ENCODE data around the gene DMAC2L. TPM values are rescaled to one million over a fixed set of nuclear protein-coding genes. Genes with fewer than 3 reads are reported as not detected.

Gene DMAC2L
- total and polyA plus RNA-seq, 2 experiments from 2014 or later: 10.8 to 12.5 TPM

DNA sequence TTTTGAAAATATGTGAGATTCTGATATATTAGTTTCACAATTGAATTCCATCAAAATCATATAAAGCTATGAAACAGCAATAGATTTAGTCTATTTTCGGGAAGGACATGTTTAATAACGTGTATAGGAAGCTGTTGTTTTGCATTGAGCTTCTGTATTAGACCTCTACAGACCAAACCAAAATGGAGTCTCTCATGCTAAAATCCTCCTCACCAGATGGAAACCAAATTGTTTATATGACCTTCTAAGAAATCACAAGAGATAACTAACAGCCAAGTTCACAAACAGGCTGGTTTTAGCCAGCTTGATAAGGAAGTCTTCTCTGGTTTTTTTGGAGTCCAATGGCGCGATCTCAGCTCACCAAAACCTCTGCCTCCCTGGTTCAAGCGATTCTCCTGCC lies 24.0 kb upstream of the DMAC2L start:
- WGBS (ENCODE audit: low lambda C conversion rate, missing lambda C conversion rate): 96% methylated on average over 5 of the region's 5 CpGs
- no peaks in the 10 kb centered on the region for H3K4me1 ChIP-seq (ENCODE audit: insufficient read depth)
- no peaks in the 10 kb centered on the region for H3K36me3 ChIP-seq (replicated peaks; ENCODE audit: insufficient read depth, low read depth)
- H3K9me3 ChIP-seq (ENCODE audit: low read depth): no peaks in the 10 kb centered on the region
- DNase-seq (ENCODE audit: low spot score): no peak
- H3K4me3 ChIP-seq: no peak overlapping the region
- no peaks in the 10 kb centered on the region for H3K9me2 ChIP-seq (replicated peaks; ENCODE audit: insufficient read depth)
- H3K27ac ChIP-seq: no peak overlapping the region
- H3K4me2 ChIP-seq: no peak overlapping the region
- H3K27me3 ChIP-seq: no peaks in the 10 kb centered on the region
- H4K20me1 ChIP-seq (ENCODE audit: insufficient read depth, poor library complexity, severe bottlenecking): no peaks in the 10 kb centered on the region
- H3K79me2 ChIP-seq: no peaks in the 10 kb centered on the region
- H2AFZ ChIP-seq: no peak overlapping the region
- TF ChIP-seq, protein P1, sequence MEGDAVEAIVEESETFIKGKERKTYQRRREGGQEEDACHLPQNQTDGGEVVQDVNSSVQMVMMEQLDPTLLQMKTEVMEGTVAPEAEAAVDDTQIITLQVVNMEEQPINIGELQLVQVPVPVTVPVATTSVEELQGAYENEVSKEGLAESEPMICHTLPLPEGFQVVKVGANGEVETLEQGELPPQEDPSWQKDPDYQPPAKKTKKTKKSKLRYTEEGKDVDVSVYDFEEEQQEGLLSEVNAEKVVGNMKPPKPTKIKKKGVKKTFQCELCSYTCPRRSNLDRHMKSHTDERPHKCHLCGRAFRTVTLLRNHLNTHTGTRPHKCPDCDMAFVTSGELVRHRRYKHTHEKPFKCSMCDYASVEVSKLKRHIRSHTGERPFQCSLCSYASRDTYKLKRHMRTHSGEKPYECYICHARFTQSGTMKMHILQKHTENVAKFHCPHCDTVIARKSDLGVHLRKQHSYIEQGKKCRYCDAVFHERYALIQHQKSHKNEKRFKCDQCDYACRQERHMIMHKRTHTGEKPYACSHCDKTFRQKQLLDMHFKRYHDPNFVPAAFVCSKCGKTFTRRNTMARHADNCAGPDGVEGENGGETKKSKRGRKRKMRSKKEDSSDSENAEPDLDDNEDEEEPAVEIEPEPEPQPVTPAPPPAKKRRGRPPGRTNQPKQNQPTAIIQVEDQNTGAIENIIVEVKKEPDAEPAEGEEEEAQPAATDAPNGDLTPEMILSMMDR (IDR thresholded peaks at IDR 0.05; ENCODE audit: poor library complexity): no peak

DNA sequence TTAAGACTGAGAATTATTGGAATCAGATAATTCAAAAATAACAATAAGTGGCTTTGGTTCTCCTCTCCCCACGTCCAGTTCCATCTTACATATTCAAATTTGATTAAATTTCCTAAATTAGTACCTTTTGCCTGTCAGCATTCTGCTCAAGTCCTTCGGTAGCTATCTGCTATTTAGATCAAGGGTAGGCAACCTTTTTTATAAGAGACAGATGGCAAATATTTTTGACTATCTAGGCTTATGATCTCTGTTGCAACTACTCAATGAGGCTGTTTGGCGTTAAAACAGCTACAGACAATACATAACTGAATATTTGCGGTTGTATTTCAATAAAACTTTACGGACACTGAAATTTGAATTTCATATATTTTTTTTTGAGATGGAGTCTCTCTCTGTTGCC lies 21.8 kb upstream of the DMAC2L start:
- Histone ChIP-seq H3K27ac (no peak overlapping the region), H3K4me3 (no peak overlapping the region), H4K20me1 (ENCODE audit: insufficient read depth, poor library complexity, severe bottlenecking) (no peaks in the 10 kb centered on the region), H3K36me3 (replicated peaks; ENCODE audit: insufficient read depth, low read depth) (no peaks in the 10 kb centered on the region), H2AFZ (no peak overlapping the region), H3K79me2 (no peaks in the 10 kb centered on the region), H3K27me3 (no peaks in the 10 kb centered on the region), H3K9me3 (ENCODE audit: low read depth) (no peaks in the 10 kb centered on the region), H3K9me2 (replicated peaks; ENCODE audit: insufficient read depth) (no peaks in the 10 kb centered on the region), H3K4me1 (ENCODE audit: insufficient read depth) (no peaks in the 10 kb centered on the region), H3K4me2 (no peak overlapping the region)
- TF ChIP-seq, protein P1 (IDR thresholded peaks at IDR 0.05; ENCODE audit: poor library complexity): no peak
- TF ChIP-seq EZH2 (IDR thresholded peaks at IDR 0.05; ENCODE audit: borderline replicate concordance) (no peak), EZH2phosphoT487 (IDR thresholded peaks at IDR 0.05; ENCODE audit: low read depth, severe bottlenecking, unreplicated experiment) (no peak)
- 84% methylated on average over 5 of the region's 5 CpGs for WGBS (ENCODE audit: low lambda C conversion rate, missing lambda C conversion rate)
- DNase-seq (ENCODE audit: low spot score): no peak

DNA sequence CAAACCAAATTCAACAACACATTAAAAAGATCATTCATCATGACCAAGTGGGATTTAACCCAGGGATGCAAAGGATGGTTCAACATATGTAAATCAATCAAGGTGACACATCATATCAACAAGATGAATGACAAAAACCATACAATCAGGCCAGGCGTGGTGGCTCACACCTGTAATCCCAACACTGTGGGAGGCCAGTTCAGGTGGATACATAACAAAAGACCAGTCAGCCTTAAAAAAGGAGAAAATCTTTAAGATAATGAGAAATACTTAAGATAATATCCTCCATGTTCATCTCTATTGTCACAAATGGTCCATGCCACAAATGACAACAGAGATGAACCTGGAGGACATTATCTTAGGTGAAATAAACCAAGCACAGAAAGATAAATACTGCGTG lies 12.5 kb upstream of the DMAC2L start:
- no peaks in the 10 kb centered on the region for H3K36me3 ChIP-seq (replicated peaks; ENCODE audit: insufficient read depth, low read depth)
- WGBS (ENCODE audit: low lambda C conversion rate, missing lambda C conversion rate): 91% methylated on average over 2 of the region's 2 CpGs
- H3K4me1 ChIP-seq (ENCODE audit: insufficient read depth): no peaks in the 10 kb centered on the region
- H3K4me3 ChIP-seq: no peak overlapping the region
- H3K9me2 ChIP-seq (replicated peaks; ENCODE audit: insufficient read depth): no peaks in the 10 kb centered on the region
- no peak for DNase-seq (ENCODE audit: low spot score)
- peaks cover 4% of the 10 kb centered on the region for H3K79me2 ChIP-seq
- H2AFZ ChIP-seq: no peak overlapping the region
- H3K27me3 ChIP-seq: no peaks in the 10 kb centered on the region
- TF ChIP-seq EZH2 (IDR thresholded peaks at IDR 0.05; ENCODE audit: borderline replicate concordance): no peak
- TF ChIP-seq, protein P1 (IDR thresholded peaks at IDR 0.05; ENCODE audit: poor library complexity): no peak
- no peak for TF ChIP-seq EZH2phosphoT487 (IDR thresholded peaks at IDR 0.05; ENCODE audit: low read depth, severe bottlenecking, unreplicated experiment)
- H3K4me2 ChIP-seq: no peak overlapping the region
- no peaks in the 10 kb centered on the region for H4K20me1 ChIP-seq (ENCODE audit: insufficient read depth, poor library complexity, severe bottlenecking)
- H3K9me3 ChIP-seq (ENCODE audit: low read depth): no peaks in the 10 kb centered on the region
- H3K27ac ChIP-seq: no peak overlapping the region

DNA sequence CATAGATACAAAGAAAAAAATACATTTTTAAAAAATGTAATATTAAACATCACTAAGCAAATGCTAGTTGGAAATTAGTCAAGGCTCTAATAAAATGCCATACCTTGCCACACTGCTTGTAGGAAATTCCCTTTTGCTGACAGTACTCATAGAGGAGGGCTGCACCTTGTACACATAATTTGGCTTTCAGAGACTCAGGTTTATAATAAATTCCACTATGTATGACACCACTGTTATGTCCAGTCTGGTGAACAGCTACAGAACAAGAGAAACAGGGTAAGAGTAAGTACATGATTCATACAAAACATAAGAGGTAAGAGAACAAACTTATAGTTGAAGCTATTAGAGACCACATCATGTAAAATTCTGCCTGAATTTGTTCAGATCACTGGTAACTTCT lies 10.2 kb upstream of the DMAC2L start:
- H3K4me3 ChIP-seq: no peak overlapping the region
- no peak for TF ChIP-seq EZH2 (IDR thresholded peaks at IDR 0.05; ENCODE audit: borderline replicate concordance)
- no peak for TF ChIP-seq EZH2phosphoT487 (IDR thresholded peaks at IDR 0.05; ENCODE audit: low read depth, severe bottlenecking, unreplicated experiment)
- TF ChIP-seq, protein P1 (IDR thresholded peaks at IDR 0.05; ENCODE audit: poor library complexity): no peak
- no peaks in the 10 kb centered on the region for H3K36me3 ChIP-seq (replicated peaks; ENCODE audit: insufficient read depth, low read depth)
- no peaks in the 10 kb centered on the region for H4K20me1 ChIP-seq (ENCODE audit: insufficient read depth, poor library complexity, severe bottlenecking)
- no peaks in the 10 kb centered on the region for H3K9me2 ChIP-seq (replicated peaks; ENCODE audit: insufficient read depth)
- no peak overlapping the region for H3K27ac ChIP-seq
- no peaks in the 10 kb centered on the region for H3K27me3 ChIP-seq
- no peak for DNase-seq (ENCODE audit: low spot score)
- H2AFZ ChIP-seq: no peak overlapping the region
- no peaks in the 10 kb centered on the region for H3K4me1 ChIP-seq (ENCODE audit: insufficient read depth)
- no peak overlapping the region for H3K4me2 ChIP-seq
- H3K79me2 ChIP-seq: peaks cover 22% of the 10 kb centered on the region
- H3K9me3 ChIP-seq (ENCODE audit: low read depth): no peaks in the 10 kb centered on the region

All from hepatocyte (in vitro differentiated cells).